Omental fat pad (tissue), 4 donors: ENCODE data around the gene SLC5A2. TPM values are rescaled to one million over a fixed set of nuclear protein-coding genes. Genes with fewer than 3 reads are reported as not detected.

Experiments used
- ATAC-seq: fragments of 150-250 bp; one replicate; pipeline ENCODE4 v1.9.1; 2016; ENCODE audit warnings: mild to moderate bottlenecking, moderate library complexity; ENCODE audit not compliant: low FRiP score
- DNase-seq: peaks from one replicate; pipeline ENCODE4 v3.0.0-alpha.2; 2019; ENCODE audit warnings: low spot score
- total RNA-seq, 4 donors: library from RNA; depleted of rRNA; stranded (reverse); fragments of >200 nt; gene quantifications; one replicate each; pipeline ENCODE4 v1.1.0, GENCODE V29; 2016
- TF ChIP-seq, protein P1 (sequence below), 3 donors: fragments of 450-650 bp; IDR thresholded peaks; one replicate each; pipeline ENCODE4 v1.5.1; 2016 to 2017; ENCODE audit warnings: antibody characterized with exemption in 3 of 3, mild to moderate bottlenecking in 3 of 3, moderate library complexity in 2 of 3

SLC5A2 gene
- total RNA-seq, 4 donors from 2014 or later = not detected

- ATAC-seq (no peak), DNase-seq (no peak)
- TF ChIP-seq, protein P1, sequence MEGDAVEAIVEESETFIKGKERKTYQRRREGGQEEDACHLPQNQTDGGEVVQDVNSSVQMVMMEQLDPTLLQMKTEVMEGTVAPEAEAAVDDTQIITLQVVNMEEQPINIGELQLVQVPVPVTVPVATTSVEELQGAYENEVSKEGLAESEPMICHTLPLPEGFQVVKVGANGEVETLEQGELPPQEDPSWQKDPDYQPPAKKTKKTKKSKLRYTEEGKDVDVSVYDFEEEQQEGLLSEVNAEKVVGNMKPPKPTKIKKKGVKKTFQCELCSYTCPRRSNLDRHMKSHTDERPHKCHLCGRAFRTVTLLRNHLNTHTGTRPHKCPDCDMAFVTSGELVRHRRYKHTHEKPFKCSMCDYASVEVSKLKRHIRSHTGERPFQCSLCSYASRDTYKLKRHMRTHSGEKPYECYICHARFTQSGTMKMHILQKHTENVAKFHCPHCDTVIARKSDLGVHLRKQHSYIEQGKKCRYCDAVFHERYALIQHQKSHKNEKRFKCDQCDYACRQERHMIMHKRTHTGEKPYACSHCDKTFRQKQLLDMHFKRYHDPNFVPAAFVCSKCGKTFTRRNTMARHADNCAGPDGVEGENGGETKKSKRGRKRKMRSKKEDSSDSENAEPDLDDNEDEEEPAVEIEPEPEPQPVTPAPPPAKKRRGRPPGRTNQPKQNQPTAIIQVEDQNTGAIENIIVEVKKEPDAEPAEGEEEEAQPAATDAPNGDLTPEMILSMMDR (IDR thresholded peaks at IDR 0.05) = no peak
Observed at GRCh38 chr16:31504159-31504558, 21.2 kb downstream of the SLC5A2 start.

- no peak for DNase-seq
Observed at GRCh38 chr16:31505483-31505882, 22.6 kb downstream of the SLC5A2 start.

GRCh38 chr16:31507617-31507928, 24.6 kb downstream of the SLC5A2 start:
- TF ChIP-seq, protein P1 (IDR thresholded peaks at IDR 0.05) = no peak
- ATAC-seq = peak; percentile 8
- DNase-seq = no peak

More at GRCh38 chr16:31505483-31505882, 22.6 kb downstream of the SLC5A2 start:
- TF ChIP-seq, protein P1 (IDR thresholded peaks at IDR 0.05) = no peak
- no peak for ATAC-seq

DNA sequence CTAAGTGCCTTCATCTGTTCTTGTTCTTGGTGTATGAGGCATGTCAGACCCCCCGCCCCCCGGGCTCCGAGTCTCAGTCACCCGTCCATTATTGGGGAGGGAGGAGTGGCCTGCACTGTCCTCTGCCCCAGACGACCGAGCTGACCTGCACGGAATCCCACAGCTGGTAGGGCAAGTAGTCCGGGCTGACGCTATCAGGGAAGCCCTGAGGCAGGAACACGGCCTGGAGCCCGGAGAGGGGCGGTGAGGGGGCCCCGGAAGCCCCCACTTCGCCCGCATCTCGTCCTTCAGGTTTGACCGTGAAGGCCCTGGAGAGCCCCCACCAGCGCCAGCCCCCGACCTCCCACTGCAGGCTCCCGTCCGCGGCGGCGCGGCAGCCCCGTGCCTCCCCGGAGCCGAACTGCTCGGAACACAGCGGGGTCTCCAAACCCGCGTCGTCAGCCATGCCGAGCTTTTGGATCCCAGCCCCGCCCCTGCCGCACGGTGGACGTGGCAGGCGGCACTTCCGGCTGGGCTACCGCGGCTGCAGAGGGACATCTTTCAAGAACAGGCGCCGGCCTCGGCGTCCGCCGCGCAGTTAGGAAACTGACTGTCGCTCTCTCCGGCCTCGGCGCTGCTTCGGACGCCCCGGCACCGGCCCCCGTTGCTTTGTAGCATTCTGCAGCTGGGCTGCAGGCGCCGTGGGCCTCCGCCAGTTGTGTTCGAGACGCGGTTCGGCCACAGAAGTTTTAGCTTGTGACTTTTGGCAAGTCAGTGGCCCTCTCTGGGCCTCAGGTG, 25.2 kb downstream of the SLC5A2 start, which contains the start of gene RUSF1:
Gene RUSF1, minus strand, starts transcription at position 463 of the 777 bp plus-strand sequence. Its CDS starts 18 bp downstream, at position 445.
- peak; percentile 65 for DNase-seq
- TF ChIP-seq, protein P1 (IDR thresholded peaks at IDR 0.05) = no peak
- ATAC-seq = peak; percentile 92

DNA sequence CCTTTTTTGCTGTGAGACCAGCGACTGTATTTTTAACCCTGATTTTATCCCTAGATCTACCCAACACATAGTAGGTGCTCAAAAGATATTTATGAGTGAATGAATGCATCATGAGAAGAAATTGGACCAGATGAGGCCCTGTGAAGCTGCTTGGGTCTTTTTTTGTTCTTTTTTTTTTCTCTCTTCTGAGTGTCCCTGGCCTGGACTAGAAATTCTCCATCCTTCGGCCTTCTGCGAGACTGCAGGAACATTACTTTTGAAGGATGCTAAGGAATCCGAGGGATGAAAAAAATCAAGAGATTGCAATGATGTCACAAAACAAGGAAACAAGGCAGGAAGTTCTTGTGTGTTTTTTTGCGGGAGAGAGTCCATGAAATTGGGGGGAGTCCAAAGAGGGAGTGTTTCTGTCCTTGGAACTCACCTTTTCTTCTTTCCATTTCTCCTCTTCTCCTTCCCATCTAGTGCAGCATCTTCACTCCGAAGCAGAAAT, 25.8 kb downstream of the SLC5A2 start:
- no peak for DNase-seq
- TF ChIP-seq, protein P1 (IDR thresholded peaks at IDR 0.05) = no peak
- ATAC-seq = no peak

GRCh38 chr16:31513126-31513525, 30.2 kb downstream of the SLC5A2 start:
- ATAC-seq = no peak
- no peak for DNase-seq
- TF ChIP-seq, protein P1 (IDR thresholded peaks at IDR 0.05) = no peak

GRCh38 chr16:31513884-31514283, 31.0 kb downstream of the SLC5A2 start:
- TF ChIP-seq, protein P1 (IDR thresholded peaks at IDR 0.05) = no peak
- ATAC-seq (no peak), DNase-seq (no peak)
